ENCODE measurements around the gene SLC39A11.

GRCh38 chr17:72634621-72635020 is 457.9 kb downstream of the SLC39A11 start:
- TF ChIP-seq, protein P1, sequence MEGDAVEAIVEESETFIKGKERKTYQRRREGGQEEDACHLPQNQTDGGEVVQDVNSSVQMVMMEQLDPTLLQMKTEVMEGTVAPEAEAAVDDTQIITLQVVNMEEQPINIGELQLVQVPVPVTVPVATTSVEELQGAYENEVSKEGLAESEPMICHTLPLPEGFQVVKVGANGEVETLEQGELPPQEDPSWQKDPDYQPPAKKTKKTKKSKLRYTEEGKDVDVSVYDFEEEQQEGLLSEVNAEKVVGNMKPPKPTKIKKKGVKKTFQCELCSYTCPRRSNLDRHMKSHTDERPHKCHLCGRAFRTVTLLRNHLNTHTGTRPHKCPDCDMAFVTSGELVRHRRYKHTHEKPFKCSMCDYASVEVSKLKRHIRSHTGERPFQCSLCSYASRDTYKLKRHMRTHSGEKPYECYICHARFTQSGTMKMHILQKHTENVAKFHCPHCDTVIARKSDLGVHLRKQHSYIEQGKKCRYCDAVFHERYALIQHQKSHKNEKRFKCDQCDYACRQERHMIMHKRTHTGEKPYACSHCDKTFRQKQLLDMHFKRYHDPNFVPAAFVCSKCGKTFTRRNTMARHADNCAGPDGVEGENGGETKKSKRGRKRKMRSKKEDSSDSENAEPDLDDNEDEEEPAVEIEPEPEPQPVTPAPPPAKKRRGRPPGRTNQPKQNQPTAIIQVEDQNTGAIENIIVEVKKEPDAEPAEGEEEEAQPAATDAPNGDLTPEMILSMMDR (conservative IDR thresholded peaks at IDR 0.05), result no peak
- TF ChIP-seq EZH2 (IDR thresholded peaks at IDR 0.05; ENCODE audit: low read depth), result no peak

Data from PC-9 (cell line).